Measurements from ENCODE around the gene POLRMT.

DNA sequence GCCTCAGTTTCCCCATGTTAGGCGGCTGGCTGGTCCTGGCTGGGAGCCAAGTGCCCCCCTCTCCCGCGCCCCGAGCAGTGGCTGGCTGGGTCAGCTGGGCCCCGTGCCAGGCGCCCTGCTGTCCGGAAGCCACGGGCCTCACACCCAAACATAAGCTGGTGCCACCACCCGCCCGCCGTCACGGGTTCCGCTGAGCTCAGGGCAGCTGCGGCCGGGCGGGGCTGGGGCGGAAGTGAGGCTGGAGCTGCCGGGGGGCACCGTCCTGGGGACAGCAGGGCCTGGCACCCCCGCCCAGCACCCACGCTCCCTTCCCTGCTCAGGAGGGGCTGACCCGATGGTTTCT, 24.4 kb downstream of the POLRMT start:
- TF ChIP-seq, protein P1, sequence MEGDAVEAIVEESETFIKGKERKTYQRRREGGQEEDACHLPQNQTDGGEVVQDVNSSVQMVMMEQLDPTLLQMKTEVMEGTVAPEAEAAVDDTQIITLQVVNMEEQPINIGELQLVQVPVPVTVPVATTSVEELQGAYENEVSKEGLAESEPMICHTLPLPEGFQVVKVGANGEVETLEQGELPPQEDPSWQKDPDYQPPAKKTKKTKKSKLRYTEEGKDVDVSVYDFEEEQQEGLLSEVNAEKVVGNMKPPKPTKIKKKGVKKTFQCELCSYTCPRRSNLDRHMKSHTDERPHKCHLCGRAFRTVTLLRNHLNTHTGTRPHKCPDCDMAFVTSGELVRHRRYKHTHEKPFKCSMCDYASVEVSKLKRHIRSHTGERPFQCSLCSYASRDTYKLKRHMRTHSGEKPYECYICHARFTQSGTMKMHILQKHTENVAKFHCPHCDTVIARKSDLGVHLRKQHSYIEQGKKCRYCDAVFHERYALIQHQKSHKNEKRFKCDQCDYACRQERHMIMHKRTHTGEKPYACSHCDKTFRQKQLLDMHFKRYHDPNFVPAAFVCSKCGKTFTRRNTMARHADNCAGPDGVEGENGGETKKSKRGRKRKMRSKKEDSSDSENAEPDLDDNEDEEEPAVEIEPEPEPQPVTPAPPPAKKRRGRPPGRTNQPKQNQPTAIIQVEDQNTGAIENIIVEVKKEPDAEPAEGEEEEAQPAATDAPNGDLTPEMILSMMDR (optimal IDR thresholded peaks at IDR 0.05 in 1 of 3, IDR thresholded peaks at IDR 0.05 in 1 of 3, conservative IDR thresholded peaks at IDR 0.05 in 1 of 3; ENCODE audit: extremely low read depth in 1 of 3, insufficient read depth in 2 of 3, low read length in 3 of 3): no peak
- no peak for TF ChIP-seq EZH2 (IDR thresholded peaks at IDR 0.05; ENCODE audit: low read length)
